K562 (cell line): Measurements from ENCODE around the gene BANK1. TPM values are rescaled to one million over a fixed set of nuclear protein-coding genes. Genes with fewer than 3 reads are reported as not detected.

Source experiments
- ATAC-seq: fragments of 200-7000 bp; cut with Tn5 transposase; 3 replicates; pipeline ENCODE4 v1.9.1; 2020; ENCODE audit warnings: moderate library complexity
- BruUV-seq: library from RNA; stranded (reverse); fragments of 400-500 nt; replicated peaks from 2 replicates; lab custom pipeline; 2021; lab: Mats Ljungman, UMichigan
- CTCF ChIA-PET: fragments of 300-600 bp; formaldehyde crosslinking; extraction: SDS; loops from one replicate; lab custom pipeline; 2021; ENCODE audit warnings: low intra/inter-chr PET ratio; lab: Yijun Ruan, JAX
- POLR2A ChIA-PET: fragments of 300-600, 350-650 bp; sonication (Branson Sonifier 250); formaldehyde crosslinking; extraction: SDS; loops from one replicate; lab custom pipeline; 2021; ENCODE audit warnings: antibody characterized with exemption, inconsistent platforms; lab: Yijun Ruan, JAX
- DNase-seq, 4 experiments: peaks; one replicate each; pipeline versions ENCODE4 v3.0.0 to v3.0.0-alpha.2; 2011 to 2018; ENCODE audit warnings: low spot score in 3 of 4, mixed read lengths in 3 of 4; ENCODE audit errors: extremely low read depth in 1 of 4
- FAIRE-seq: peaks from 2 replicates; lab custom pipeline; 2011; peaks lifted over from hg19 to GRCh38; lab: Jason Lieb, UNC
- H2AFZ ChIP-seq: 2 replicates; pipeline ENCODE4 v1.6.0; 2011; ENCODE audit warnings: low read depth, low read length, control low read depth, inconsistent platforms
- H3K27ac ChIP-seq: fragments of 200-600 bp; 3 replicates; pipeline ENCODE4 v1.8.0; 2011; ENCODE audit warnings: low read depth, mild to moderate bottlenecking, control low read depth, inconsistent platforms, low read length, moderate library complexity, mixed read lengths; ENCODE audit errors: extremely low read depth
- H3K27me3 ChIP-seq, 2 experiments: fragments of 300-600 bp in 1 of 2; 2 replicates in 1 of 2; 3 replicates in 1 of 2; pipeline versions ENCODE4 v1.6.0 to v1.8.0; 2011; ENCODE audit warnings: inconsistent platforms in 2 of 2, low read length in 2 of 2, mild to moderate bottlenecking in 1 of 2, mixed read lengths in 1 of 2, moderate library complexity in 1 of 2; ENCODE audit not compliant: control insufficient read depth in 2 of 2, insufficient read depth in 2 of 2
- H3K36me3 ChIP-seq: fragments of 300-600 bp; 3 replicates; pipeline ENCODE4 v1.8.0; 2011; ENCODE audit warnings: mild to moderate bottlenecking, low read length, inconsistent platforms; ENCODE audit not compliant: control insufficient read depth, insufficient read depth
- H3K4me1 ChIP-seq, 2 experiments: fragments of 200-600 bp in 1 of 2; replicated peaks in 1 of 2; 2 replicates in 1 of 2; 3 replicates in 1 of 2; pipeline versions ENCODE4 v1.5.1 to v1.8.0; 2011; ENCODE audit warnings: inconsistent platforms in 2 of 2, low read length in 2 of 2, mild to moderate bottlenecking in 1 of 2, mixed read lengths in 1 of 2, moderate library complexity in 1 of 2; ENCODE audit not compliant: control insufficient read depth in 2 of 2, insufficient read depth in 2 of 2
- H3K4me2 ChIP-seq: 2 replicates; pipeline ENCODE4 v1.6.1; 2011; ENCODE audit warnings: low read length, control low read depth, inconsistent platforms, mixed read lengths; ENCODE audit not compliant: insufficient read depth
- H3K4me3 ChIP-seq: fragments of 200-600 bp; sonication (generic), shearing (Covaris generic); 2 replicates; pipeline ENCODE4 v1.5.1; 2016; ENCODE audit warnings: control low read depth, inconsistent platforms
- H3K79me2 ChIP-seq: fragments of 200-600 bp; 3 replicates; pipeline ENCODE4 v1.8.0; 2011; ENCODE audit warnings: low read length, inconsistent platforms; ENCODE audit not compliant: control insufficient read depth, insufficient read depth
- H3K9ac ChIP-seq, 2 experiments: 2 replicates each; pipeline versions ENCODE4 v1.6.0 to v1.6.1; 2011; ENCODE audit warnings: low read depth in 2 of 2, low read length in 2 of 2, control low read depth in 1 of 2, inconsistent platforms in 1 of 2, mild to moderate bottlenecking in 1 of 2, mixed read lengths in 1 of 2; ENCODE audit not compliant: insufficient read depth in 1 of 2
- H3K9me1 ChIP-seq: one replicate; pipeline ENCODE4 v1.6.0; 2011; ENCODE audit warnings: inconsistent platforms, mild to moderate bottlenecking, low read length, moderate library complexity; ENCODE audit not compliant: control insufficient read depth, insufficient read depth
- H3K9me3 ChIP-seq: replicated peaks from 2 replicates; pipeline ENCODE4 v1.5.1; 2011; ENCODE audit warnings: low read depth, low read length, inconsistent platforms; ENCODE audit not compliant: control insufficient read depth, insufficient read depth
- H4K20me1 ChIP-seq: replicated peaks from 2 replicates; pipeline ENCODE4 v1.6.1; 2011; ENCODE audit warnings: low read length, inconsistent platforms, mixed read lengths; ENCODE audit not compliant: control insufficient read depth, insufficient read depth
- E4F1 ChIP-seq: fragments of 250-450 bp; sonication (Bioruptor Pico); IDR thresholded peaks from 2 replicates; pipeline ENCODE4 v1.5.0; 2021; ENCODE audit warnings: mild to moderate bottlenecking, borderline replicate concordance
- GTF2E2 ChIP-seq: fragments of 200-800 bp; sonication (Bioruptor generic); IDR thresholded peaks from 2 replicates; pipeline ENCODE4 v1.6.1; 2016; ENCODE audit warnings: missing genetic modification characterization, missing compliant biosample characterization
- HDAC3 ChIP-seq: fragments of 450-650 bp; IDR thresholded peaks from 2 replicates; pipeline ENCODE4 v1.6.1; 2018; ENCODE audit warnings: borderline replicate concordance, mild to moderate bottlenecking, moderate library complexity; ENCODE audit not compliant: partially characterized antibody
- MCM3 ChIP-seq: fragments of 450-650 bp; IDR thresholded peaks from 2 replicates; pipeline ENCODE4 v1.6.1; 2016
- NR2C1 ChIP-seq, 2 experiments: fragments of 450-650 bp; IDR thresholded peaks; 2 replicates each; pipeline ENCODE4 v1.6.1; 2017; ENCODE audit warnings: mild to moderate bottlenecking in 2 of 2, antibody characterized with exemption in 1 of 2, inconsistent platforms in 1 of 2, missing compliant biosample characterization in 1 of 2, missing genetic modification characterization in 1 of 2
- ZBTB34 ChIP-seq: fragments of 250-450 bp; sonication (Bioruptor Pico); IDR thresholded peaks from 2 replicates; pipeline ENCODE4 v1.8.0; 2021; ENCODE audit warnings: mild to moderate bottlenecking, moderate library complexity
- ZBTB43 ChIP-seq: sonication (generic); formaldehyde crosslinking; IDR thresholded peaks from 2 replicates; pipeline ENCODE4 v1.8.0; 2023; ENCODE audit warnings: mild to moderate bottlenecking, missing genetic modification reagents
- ZFPM2 ChIP-seq: fragments of 250-450 bp; sonication (Bioruptor Pico); IDR thresholded peaks from 2 replicates; pipeline ENCODE4 v1.5.1; 2022; ENCODE audit warnings: mild to moderate bottlenecking
- ZNF655 ChIP-seq: fragments of 250-450 bp; sonication (Bioruptor Pico); IDR thresholded peaks from 2 replicates; pipeline ENCODE4 v1.5.0; 2021
- WGBS: fragments of 100-300 bp; shearing (Covaris generic); methylation state at CpG from one replicate; pipeline ENCODE4 v1.1.6; 2016; ENCODE audit warnings: low coverage, mixed read lengths; ENCODE audit not compliant: insufficient coverage; ENCODE audit errors: missing lambda C conversion rate; 5-methylcytosine and 5-hydroxymethylcytosine counted together
- in situ Hi-C: fragments of 300-500 bp; cut with MboI; formaldehyde crosslinking; loops from 4 replicates; pipeline ENCODE4 v1.15.0; 2018; ENCODE audit warnings: inconsistent platforms, mixed read lengths
- intact Hi-C: fragments of 100-400 bp; cut with micrococcal nuclease; formaldehyde crosslinking; loops from 2 replicates; pipeline ENCODE4 v1.14.2; 2022
- polyA plus RNA-seq, 8 experiments: library from polyadenylated mRNA; depleted of rRNA in 4 of 8; stranded (reverse) in 5 of 8; unstranded in 3 of 8; fragments of >200 nt; fragmentation: Nextera tagmentation in 2 of 8; fragmentation: Illumina TruSeq in 1 of 8; extraction: Ambion mirVana in 2 of 8; extraction: Trizol in 1 of 8; gene quantifications; 2 replicates each; pipeline versions ENCODE4 v1.2.1 to v1.2.3, GENCODE V29; 2011 to 2014; ENCODE audit warnings: inconsistent platforms in 1 of 8, missing spikeins in 1 of 8
- total RNA-seq, 7 experiments: library from RNA; depleted of rRNA in 6 of 7; stranded (reverse); fragments of >200 nt in 6 of 7; fragmentation: Illumina TruSeq in 2 of 7; extraction: Trizol in 2 of 7; gene quantifications; 2 replicates each; pipeline versions ENCODE4 v1.2.1 to v1.2.3, GENCODE V29; 2011 to 2021; ENCODE audit warnings: low replicate concordance in 1 of 7

Gene BANK1
- total and polyA plus RNA-seq, 9 of the 15 experiments (the other 6 are each of a cell fraction or from before 2014, with no cell fraction given): not detected

GRCh38 chr4:101785486-101785885 lies 5.0 kb upstream of the BANK1 start:
- Histone ChIP-seq H3K27me3 (no peaks in the 10 kb centered on the region), H4K20me1 (no peaks in the 10 kb centered on the region), H3K4me3 (no peak overlapping the region), H2AFZ (no peak overlapping the region), H3K79me2 (no peaks in the 10 kb centered on the region), H3K9me3 (no peaks in the 10 kb centered on the region), H3K9ac (no peak overlapping the region), H3K4me1 (peaks cover 0 to 1% of the 10 kb centered on the region in 2 experiments; a peak in 2 of 5 replicates), H3K27ac (no peak overlapping the region), H3K9me1 (no peaks in the 10 kb centered on the region), H3K4me2 (no peak overlapping the region), H3K36me3 (no peaks in the 10 kb centered on the region)
- 0% methylated on average over 1 of the region's 1 CpG for WGBS
- TF ChIP-seq MCM3 (no peak), ZBTB34 (CRISPR knock-in tag) (no peak), HDAC3 (no peak), ZNF655 (CRISPR knock-in tag) (no peak), E4F1 (no peak), GTF2E2 (tag) (no peak), NR2C1 (IDR thresholded peaks at IDR 0.05) (no peak), NR2C1 (tag; IDR thresholded peaks at IDR 0.05) (no peak), ZFPM2 (no peak), ZBTB43 (CRISPR knock-in tag) (no peak)
- BruUV-seq: no TSS peak
- ChIA-PET POLR2A (no interaction called here), CTCF (no interaction called here)
- no peak for ATAC-seq
- intact Hi-C loops: no loop called here
- in situ Hi-C loops: no loop called here
- FAIRE-seq: no peak
- no peak for DNase-seq
